Activated CD8-positive, alpha-beta T cell treated with anti-CD3 and anti-CD28 coated beads for 36 hours (primary cell): ENCODE results near the gene DIRAS3. TPM values are rescaled to one million over a fixed set of nuclear protein-coding genes. Genes with fewer than 3 reads are reported as not detected.
"Not testable (repeated sequence)": the region's sequence is repeated elsewhere in the genome, so short reads cannot be mapped to it uniquely, and the experiment has no call there.

Experiments
- ATAC-seq: fragments of 200-7000 bp; cut with Tn5 transposase; one replicate; pipeline ENCODE4 v1.10.0; 2021; ENCODE audit warnings: mild to moderate bottlenecking, moderate library complexity
- CTCF ChIA-PET: fragments of 350-600 bp; sonication (Branson Sonifier 250); formaldehyde crosslinking; loops from one replicate; lab custom pipeline; 2021; ENCODE audit warnings: antibody characterized with exemption; lab: Charles Lee
- POLR2A ChIA-PET: fragments of 350-600 bp; sonication (Branson Sonifier 250); formaldehyde crosslinking; loops from one replicate; lab custom pipeline; 2021; ENCODE audit warnings: antibody characterized with exemption; lab: Charles Lee
- DNase-seq: peaks from one replicate; pipeline ENCODE4 v3.0.0-alpha.2; 2020
- H3K27ac Mint-ChIP-seq: one replicate; pipeline ENCODE4 v1.8.0; 2021; ENCODE audit warnings: mild to moderate bottlenecking, mixed read lengths
- H3K27me3 Mint-ChIP-seq: one replicate; pipeline ENCODE4 v1.8.0; 2021; ENCODE audit warnings: mixed read lengths
- H3K36me3 Mint-ChIP-seq: one replicate; pipeline ENCODE4 v1.8.0; 2021; ENCODE audit warnings: low read depth, mixed read lengths
- H3K4me1 Mint-ChIP-seq: one replicate; pipeline ENCODE4 v1.8.0; 2021; ENCODE audit warnings: low read depth, mixed read lengths
- H3K4me3 Mint-ChIP-seq: one replicate; pipeline ENCODE4 v1.8.0; 2021; ENCODE audit warnings: mild to moderate bottlenecking, moderate library complexity, mixed read lengths
- H3K9me3 Mint-ChIP-seq: one replicate; pipeline ENCODE4 v1.8.0; 2021; ENCODE audit warnings: mixed read lengths
- CTCF ChIP-seq: fragments of 200-600 bp; IDR thresholded peaks from one replicate; pipeline ENCODE4 v1.8.0; 2022; ENCODE audit warnings: antibody characterized with exemption, mild to moderate bottlenecking
- intact Hi-C: fragments of 100-400 bp; cut with micrococcal nuclease; formaldehyde crosslinking; loops from one replicate; pipeline ENCODE4 v1.10.0; 2022
- total RNA-seq, 2 experiments: library from RNA; stranded (reverse); gene quantifications; one replicate each; pipeline ENCODE4 v1.2.3, GENCODE V29; 2021

DIRAS3 gene
- total RNA-seq, 2 experiments from 2014 or later, result 0.18 to 0.20 TPM

GRCh38 chr1:68081775-68082283, 31.4 kb upstream of the DIRAS3 start:
- DNase-seq, result no peak

GRCh38 chr1:68078647-68079046, 28.2 kb upstream of the DIRAS3 start:
- DNase-seq, result no peak
- Mint-ChIP-seq H3K9me3 (no peaks in the 10 kb centered on the region), H3K4me3 (no peak overlapping the region), H3K27ac (no peak overlapping the region), H3K27me3 (peaks cover 5% of the 10 kb centered on the region), H3K4me1 (no peaks in the 10 kb centered on the region), H3K36me3 (no peaks in the 10 kb centered on the region)
- ChIA-PET CTCF (no interaction called here), POLR2A (no interaction called here)
- ATAC-seq, result no peak
- TF ChIP-seq CTCF, result no peak
- intact Hi-C loops, result no loop called here

More at GRCh38 chr1:68081775-68082283, 31.4 kb upstream of the DIRAS3 start:
- intact Hi-C loops, result no loop called here
- no peak overlapping the region for H3K4me3 Mint-ChIP-seq
- H3K27ac Mint-ChIP-seq, result no peak overlapping the region
- ChIA-PET POLR2A (no interaction called here), CTCF (no interaction called here)
- no peaks in the 10 kb centered on the region for H3K36me3 Mint-ChIP-seq
- no peaks in the 10 kb centered on the region for H3K9me3 Mint-ChIP-seq
- no peak for ATAC-seq
- no peaks in the 10 kb centered on the region for H3K4me1 Mint-ChIP-seq
- H3K27me3 Mint-ChIP-seq, result peaks cover 5% of the 10 kb centered on the region
- TF ChIP-seq CTCF, result no peak

GRCh38 chr1:68074472-68074871, 24.0 kb upstream of the DIRAS3 start:
- no peaks in the 10 kb centered on the region for H3K4me1 Mint-ChIP-seq
- no peaks in the 10 kb centered on the region for H3K9me3 Mint-ChIP-seq
- ATAC-seq (no peak), DNase-seq (no peak)
- H3K36me3 Mint-ChIP-seq, result no peaks in the 10 kb centered on the region
- TF ChIP-seq CTCF, result no peak
- ChIA-PET CTCF (no interaction called here), POLR2A (no interaction called here)
- intact Hi-C loops, result no loop called here
- no peak overlapping the region for H3K4me3 Mint-ChIP-seq
- peaks cover 4% of the 10 kb centered on the region for H3K27me3 Mint-ChIP-seq
- H3K27ac Mint-ChIP-seq, result no peak overlapping the region

GRCh38 chr1:68065766-68066165, 15.3 kb upstream of the DIRAS3 start:
- ATAC-seq (no peak), DNase-seq (no peak)
- TF ChIP-seq CTCF, result no peak
- intact Hi-C loops, result no loop called here
- no peaks in the 10 kb centered on the region for H3K27me3 Mint-ChIP-seq
- H3K4me1 Mint-ChIP-seq, result no peaks in the 10 kb centered on the region
- no peak overlapping the region for H3K27ac Mint-ChIP-seq
- peaks cover 1% of the 10 kb centered on the region for H3K9me3 Mint-ChIP-seq
- H3K4me3 Mint-ChIP-seq, result no peak overlapping the region
- CTCF ChIA-PET, result no interaction called here
- POLR2A ChIA-PET, result no interaction called here
- H3K36me3 Mint-ChIP-seq, result no peaks in the 10 kb centered on the region

- H3K27me3 Mint-ChIP-seq, H3K4me1 Mint-ChIP-seq, ATAC-seq, POLR2A ChIA-PET, H3K36me3 Mint-ChIP-seq, H3K4me3 Mint-ChIP-seq, intact Hi-C loops, H3K27ac Mint-ChIP-seq, DNase-seq, H3K9me3 Mint-ChIP-seq, CTCF ChIA-PET: not testable (repeated sequence)
- TF ChIP-seq CTCF, result peak; percentile 24
Measured at GRCh38 chr1:68058053-68058452, 7.6 kb upstream of the DIRAS3 start.
